NCI-H128 (cell line): ENCODE measurements around the gene LHX3.
"Not testable (repeated sequence)": the region's sequence is repeated elsewhere in the genome, so short reads cannot be mapped to it uniquely, and the experiment has no call there.

ENCODE experiments used
- DNase-seq: peaks from one replicate; lab custom pipeline; 2025; ENCODE audit not compliant: unreplicated experiment; lab: John Stamatoyannopoulos, UW

The LHX3 gene

DNA sequence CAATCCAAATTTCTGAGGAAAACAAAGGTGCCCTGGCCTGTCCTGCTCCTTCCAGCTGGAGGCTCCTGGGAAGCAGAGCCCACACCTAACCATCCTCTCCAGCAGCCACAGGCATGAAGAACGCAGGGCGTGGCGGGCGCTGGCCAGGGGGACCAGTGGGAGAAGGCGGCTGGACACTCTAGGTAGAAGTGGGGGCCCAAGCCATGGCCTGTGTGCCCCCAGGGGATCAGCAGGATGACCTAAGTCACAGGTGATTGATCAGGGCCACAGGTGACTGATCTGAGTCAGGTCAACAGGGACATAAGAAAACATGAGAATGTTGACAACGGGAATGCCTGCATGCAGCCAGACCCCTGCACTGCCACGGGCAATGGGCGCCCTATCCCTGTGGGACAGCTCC lies 37.3 kb upstream of the LHX3 start:
- no peak for DNase-seq

DNA sequence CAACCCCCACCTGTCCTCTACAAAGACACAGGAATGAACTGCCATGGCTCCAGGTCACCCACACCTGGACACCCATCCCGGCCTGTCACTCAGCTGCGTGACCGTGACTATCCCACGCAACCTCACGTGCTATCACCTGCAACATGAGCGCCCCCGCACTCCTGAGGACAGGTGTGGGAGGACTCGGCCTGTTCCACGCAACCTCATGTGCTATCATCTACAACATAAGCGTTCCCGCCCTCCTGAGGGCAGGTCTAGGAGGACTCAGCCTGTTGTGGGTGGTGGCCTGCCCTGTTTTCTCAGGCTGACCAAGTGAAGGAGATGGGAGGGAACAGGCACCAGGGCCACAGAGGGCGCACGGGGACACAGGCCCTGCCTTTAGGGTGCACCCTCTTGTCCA lies 36.6 kb upstream of the LHX3 start:
- DNase-seq, result no peak

DNA sequence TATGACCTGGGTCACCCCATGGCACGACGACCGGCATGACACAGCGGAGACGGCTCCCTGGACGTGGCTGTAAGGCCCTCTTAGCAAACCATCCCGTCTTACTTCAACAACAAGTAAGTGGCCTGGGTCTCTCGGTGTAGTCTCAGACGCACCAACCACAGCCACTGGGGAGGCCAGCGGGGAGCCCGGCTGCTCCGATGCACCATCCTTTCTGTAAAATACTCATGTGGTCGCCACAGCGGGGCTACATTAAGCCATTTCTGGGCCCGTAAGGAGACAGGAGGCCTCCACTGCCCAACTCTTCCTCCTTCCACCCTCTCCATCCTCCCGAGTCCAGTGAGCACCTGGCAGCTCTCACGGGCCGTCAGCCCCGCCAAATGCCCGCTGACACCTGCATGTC lies 36.0 kb upstream of the LHX3 start:
- DNase-seq, result no peak

DNA sequence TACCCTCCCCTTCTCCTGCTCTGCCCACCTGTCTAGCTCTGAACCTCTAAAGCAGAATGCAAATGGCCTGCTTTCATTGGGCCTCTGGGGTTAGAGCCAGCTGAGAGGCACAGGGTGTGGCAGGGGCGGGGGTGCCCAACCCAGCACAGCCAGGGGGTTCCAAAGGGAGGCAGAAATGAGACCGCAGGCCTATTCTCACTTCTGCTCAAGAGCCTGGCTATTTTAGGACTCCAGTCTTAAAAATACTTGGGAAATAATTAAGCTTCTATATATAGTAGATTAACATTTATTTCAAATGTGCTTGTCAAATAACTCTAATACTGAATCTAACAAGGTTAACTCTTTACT lies 35.0 kb upstream of the LHX3 start:
- DNase-seq, result peak; percentile 56

DNA sequence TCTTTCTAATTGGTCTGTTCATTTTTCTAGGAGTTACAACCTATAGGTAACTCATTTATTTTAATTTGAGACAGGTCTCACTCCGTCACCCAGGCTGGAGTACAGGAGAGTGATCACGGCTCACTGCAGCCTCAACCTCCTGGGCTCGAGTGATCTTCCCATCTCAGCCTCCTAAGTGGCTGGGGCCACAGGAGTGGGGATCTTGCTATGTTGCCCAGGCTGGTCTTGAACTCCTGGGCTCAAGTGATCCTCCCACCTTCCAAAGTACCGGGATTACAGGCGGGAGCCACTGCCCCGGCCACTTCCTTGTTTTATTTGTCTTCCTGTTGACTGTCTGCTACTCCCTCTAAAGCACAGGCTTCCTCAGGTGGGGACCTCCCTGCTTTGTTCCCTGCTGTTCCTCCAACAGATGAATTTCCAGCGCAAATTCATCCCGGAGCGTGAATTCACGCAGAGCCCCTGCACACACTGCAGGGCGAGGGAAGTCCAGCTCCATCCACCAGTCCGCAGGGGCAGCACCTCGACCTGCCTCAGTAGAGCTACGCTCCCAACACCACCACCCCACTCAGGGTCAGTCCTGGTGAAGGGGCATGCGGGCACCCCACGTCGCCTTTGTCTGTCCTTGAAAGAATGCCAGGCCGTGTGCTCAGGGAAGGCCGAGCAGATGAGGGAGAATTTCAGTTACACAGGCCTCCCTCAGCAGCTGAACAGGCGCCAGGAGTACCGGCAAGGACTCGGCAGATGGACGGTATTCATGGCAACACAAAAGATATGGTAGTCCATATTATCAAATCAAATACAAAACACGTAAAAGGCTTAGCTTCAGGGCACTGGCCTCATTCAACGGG lies 34.4 kb upstream of the LHX3 start:
- DNase-seq, result peak; percentile 56

DNA sequence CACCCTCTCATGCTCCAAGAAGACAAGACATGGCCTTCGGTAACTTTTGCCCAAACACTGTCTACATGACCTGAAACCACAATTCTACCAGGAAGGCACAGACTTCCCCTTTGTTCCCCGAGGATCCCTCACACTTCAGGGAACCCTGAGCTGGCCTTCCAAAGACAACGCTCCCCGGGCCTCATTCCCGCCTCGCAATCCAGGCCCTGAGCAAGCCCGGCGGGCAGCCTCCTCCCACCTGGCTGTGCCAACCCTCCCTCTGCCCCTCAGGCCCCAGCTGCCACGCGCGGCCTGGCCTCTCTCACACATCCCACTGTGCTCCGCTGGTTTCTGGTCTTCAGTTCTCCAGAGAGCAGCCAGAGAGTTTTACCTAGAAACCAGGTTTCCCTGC lies 33.4 kb upstream of the LHX3 start:
- no peak for DNase-seq

DNA sequence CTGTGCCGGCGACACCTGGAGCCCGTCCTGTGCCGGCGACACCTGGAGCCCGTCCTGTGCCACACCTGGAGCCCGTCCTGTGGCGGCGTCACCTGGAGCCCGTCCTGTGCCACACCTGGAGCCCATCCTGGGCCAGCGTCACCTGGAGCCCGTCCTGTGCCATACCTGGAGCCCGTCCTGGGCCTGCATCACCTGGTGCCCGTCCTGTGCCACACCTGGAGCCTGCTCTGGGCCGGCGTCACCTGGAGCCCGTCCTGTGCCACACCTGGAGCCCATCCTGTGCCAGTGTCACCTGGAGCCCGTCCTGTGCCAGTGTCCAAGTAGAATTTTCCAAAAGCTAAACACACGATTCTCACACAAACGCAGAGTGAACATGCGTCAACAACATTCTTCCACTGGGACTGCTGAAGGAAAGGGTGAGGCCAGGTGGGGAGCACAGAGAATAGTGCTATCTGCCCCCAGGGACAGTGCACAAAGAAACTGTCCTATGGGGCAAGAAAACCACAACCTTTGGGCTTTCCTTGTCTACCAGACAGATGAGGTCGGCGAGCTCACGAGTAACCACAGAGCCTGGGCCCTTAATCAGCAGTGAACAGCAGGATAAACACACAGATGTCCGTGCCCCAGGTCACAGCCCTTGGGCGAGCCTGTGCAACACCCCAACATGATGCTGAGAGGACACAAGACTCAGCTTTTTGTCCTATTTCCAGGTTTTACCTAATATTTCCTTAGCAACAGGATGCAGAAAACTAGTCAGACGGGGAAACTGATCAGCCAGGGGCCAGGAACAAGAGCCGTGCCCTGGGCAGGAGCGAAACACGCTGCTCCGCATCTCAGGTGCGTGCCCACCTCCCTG lies 32.8 kb upstream of the LHX3 start:
- DNase-seq, result no peak

DNA sequence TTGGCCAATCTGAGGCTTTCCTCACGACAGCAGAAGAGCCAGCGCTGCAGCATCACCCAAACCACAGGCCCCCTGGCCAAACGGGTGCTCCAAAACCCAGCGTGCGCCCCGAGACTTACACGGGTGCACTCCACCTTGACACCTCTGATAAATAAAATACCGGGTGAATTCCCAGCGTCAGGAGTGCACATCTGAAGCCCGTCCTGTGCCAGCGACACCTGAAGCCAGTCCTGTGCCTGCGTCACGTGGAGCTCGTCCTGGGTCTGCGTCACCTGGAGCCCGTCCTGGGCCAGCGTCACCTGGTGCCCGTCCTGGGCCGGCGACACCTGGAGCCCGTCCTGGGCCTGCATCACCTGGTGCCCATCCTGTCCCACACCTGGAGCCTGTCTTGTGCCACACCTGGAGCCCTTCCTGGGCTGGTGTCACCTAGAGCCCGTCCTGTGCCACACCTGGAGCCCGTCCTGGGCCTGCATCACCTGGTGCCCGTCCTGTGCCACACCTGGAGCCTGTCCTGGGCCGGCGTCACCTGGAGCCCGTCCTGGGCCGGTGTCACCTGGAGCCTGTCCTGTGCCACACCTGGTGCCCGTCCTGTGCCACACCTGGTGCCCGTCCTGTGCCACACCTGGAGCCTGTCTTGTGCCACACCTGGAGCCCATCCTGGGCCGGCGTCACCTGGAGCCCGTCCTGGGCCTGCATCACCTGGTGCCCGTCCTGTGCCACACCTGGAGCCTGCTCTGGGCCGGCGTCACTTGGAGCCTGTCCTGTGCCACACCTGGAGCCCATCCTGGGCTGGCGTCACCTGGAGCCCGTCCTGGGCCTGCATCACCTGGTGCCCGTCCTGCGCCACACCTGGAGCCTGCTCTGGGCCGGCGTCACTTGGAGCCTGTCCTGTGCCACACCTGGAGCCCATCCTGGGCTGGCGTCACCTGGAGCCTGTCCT lies 31.8 kb upstream of the LHX3 start:
- DNase-seq, result not testable (repeated sequence)

DNA sequence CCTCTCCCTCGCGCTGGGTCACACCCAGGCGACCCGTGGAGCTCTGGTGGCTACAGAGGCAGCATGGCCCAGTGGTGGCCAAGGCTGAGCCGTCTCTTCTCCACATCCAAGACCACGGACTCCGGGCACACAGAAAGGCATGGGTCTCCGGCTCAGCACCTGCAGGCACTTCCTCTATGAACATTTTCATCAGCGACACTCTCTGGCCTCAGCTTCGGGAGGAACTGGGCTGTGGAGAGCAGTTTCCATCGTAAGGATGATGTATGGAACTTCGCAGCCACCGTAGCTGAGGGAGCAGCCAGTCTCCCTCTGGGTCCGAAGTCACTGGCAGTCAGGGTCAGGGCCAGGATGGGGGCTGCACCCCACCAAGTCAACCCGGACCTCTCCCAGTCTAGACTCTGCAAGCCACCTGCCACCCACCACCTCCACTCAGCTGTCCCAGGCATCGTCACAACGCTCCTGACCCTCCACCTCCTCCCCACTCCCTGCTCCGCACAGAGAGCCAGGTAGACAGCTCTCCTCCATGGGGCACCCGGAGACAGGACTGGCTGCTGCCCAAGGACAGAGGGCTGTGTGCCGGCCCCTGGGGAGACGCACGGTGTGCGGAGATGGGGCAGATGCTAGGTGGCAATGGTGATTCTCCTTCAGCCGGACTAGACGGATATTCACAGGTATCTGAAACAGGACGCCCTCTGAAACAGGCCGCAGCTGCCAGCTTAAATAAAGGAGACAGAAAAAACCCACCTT lies 31.0 kb upstream of the LHX3 start:
- no peak for DNase-seq

DNA sequence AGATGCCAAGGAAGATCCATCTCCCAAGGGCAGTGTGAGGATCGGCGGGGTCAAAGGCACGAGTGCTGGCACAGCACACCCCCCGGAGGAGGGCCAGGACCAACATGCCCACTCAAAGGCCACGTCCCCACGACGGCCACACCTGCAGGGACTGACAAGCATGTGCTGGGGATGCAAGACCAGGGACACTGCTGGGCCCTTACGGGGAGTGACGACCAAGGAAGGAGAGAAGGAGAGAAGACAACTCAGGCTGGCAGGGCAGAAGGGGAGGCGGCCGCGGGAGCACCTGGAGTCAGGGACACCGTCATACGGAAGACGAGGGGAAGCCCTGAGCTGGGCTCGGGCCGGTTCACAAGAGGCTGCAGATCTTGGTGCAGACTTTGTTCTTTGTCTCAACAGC lies 30.2 kb upstream of the LHX3 start:
- no peak for DNase-seq

DNA sequence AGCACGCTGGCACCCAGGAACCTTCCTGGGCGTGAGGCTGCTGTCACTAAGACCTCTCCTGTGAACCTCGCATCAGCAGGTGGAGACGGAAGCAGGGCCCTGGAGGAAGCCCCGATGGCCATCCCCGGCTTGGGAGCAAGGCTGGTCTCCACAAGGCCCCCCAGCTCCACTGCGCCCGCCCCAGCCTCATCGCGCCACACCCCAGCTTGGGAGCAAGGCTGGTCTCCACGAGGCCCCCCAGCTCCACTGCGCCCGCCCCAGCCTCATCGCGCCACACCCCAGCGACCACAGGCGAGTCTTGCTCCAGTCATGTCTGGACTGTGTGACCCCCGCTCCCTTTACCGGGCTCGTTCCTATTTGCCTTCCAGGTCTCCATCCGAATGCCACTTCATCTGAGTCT lies 29.7 kb upstream of the LHX3 start:
- DNase-seq, result no peak

DNA sequence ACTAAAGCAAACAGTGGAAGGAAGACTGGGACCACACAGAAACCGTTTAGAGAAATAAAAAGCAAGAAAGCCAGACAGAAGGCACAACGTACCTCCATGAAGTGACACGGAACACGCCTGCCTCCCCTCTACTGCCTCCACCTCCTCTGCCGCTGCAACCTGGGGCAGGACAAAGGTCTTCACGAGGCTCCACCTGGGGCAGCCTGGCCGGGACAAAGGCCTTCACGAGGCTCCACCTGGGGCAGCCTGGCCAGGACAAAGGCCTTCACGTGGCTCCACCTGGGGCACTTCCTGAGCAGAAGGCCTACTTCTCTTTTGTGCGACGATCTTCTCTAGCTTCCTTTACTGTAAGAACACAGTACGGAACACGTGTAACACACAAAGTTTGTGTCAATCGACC lies 28.9 kb upstream of the LHX3 start:
- no peak for DNase-seq

DNA sequence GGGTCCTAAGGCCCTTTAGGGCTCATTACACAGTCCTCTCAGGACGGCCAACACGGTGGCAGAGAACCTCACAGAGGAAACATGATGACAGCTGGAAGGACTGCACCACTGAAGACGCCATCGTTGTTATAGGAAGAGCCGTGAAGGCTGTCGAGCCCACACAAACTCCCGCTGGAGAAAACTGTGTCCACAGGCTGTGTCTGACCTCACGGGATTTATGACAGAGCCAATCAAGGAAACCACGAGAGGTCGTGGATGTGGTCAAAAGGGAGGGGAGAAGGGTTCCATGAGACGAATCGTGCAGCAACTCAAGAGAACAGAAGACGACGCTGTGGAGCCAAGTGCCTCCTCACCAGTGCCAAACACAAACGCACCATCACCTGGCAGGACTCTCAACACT lies 28.5 kb upstream of the LHX3 start:
- DNase-seq, result no peak

DNA sequence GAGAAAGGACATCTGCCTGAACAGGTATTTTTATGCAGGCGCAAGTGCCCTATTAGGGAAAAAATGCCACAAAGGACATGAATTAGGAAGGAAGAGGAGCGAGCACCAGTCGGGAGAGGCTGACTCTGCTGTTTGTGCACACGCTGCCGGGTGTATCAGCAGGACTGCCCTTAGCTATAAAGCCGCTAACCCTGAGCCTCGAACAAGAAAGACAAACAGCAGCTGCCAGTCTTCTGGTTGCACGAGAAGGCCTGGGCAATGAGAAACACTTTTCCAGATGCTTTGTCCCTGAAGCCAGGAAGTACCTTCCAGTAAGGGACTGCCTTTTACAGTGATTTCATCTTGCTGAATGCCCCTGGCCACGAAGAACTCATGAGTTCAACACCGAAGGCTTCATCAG lies 28.0 kb upstream of the LHX3 start:
- no peak for DNase-seq

DNA sequence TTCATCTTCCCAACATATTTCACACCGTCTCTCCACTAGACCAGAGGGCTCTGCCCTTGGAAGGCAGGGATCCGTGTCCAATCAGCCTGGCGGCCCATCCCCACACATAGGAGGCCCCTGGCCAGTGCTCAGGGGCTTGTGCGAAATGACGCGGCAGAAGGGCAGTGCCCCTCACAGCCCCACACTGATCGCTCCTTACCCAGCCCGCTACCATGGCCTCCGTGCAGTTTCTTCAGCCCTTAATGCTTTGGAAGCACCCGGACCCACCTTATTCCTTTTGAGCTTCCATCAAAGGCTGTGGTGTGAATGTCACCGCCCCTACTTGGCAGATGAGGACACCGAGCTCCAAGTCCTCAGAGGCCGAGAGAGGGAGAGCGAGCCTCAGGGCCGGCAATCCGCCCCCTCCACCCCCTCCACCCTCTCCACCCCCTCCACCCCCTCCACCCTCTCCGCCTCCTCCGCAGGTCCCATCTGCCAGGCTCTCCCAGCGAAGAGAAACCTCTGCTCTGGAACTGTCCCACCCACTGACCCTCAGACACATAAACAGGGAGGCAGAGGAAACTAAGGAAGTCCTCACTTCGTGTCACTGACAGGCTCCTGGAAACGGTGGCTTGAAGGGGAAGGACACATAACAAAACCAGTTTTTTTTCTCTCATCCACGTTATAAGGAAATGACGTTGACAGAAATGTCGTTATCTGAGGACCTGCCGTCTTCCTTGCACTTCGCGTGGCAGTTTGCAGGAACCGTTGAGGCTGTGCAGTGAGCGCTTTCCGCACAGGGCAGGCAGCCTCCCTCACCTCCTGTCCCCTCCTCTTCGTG lies 26.8 kb upstream of the LHX3 start:
- no peak for DNase-seq

DNA sequence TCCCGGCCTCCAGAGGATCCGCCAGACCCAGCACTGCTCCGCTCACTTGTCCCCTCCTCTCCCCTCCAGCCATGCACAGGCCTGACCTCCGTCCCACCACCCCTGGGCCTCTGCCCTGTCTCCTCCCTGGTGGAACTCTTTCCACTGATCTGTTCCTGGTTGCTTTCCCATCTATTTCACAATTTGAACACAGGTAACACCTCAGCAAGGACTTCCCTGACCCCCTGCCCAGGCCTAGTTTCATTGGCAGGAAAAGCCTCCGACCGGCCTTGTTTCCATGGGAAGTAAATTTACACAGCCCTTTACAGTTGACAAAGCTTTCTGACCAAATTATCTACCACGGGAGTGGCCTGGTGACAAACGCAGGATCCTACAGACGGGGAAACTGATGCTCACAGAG lies 25.8 kb upstream of the LHX3 start:
- DNase-seq, result no peak

DNA sequence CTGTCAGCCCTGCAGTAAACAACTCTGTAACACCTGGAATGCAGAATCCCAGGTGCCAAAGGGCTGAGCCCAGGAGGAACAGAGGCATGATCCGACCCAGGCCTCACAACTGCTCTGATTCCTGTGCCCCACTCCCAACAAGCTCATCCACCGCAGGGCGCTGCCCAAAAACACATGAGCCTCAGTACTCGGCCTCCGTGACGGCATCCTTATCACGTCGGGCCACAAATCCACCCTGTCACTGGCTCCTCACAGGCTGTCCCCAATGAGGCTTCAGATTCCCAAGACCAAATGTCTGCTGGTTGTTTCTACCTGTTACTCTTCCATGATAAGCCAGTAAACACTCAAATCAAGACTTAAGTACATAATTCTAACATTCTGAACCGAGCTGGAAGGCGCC lies 25.4 kb upstream of the LHX3 start:
- DNase-seq, result no peak

DNA sequence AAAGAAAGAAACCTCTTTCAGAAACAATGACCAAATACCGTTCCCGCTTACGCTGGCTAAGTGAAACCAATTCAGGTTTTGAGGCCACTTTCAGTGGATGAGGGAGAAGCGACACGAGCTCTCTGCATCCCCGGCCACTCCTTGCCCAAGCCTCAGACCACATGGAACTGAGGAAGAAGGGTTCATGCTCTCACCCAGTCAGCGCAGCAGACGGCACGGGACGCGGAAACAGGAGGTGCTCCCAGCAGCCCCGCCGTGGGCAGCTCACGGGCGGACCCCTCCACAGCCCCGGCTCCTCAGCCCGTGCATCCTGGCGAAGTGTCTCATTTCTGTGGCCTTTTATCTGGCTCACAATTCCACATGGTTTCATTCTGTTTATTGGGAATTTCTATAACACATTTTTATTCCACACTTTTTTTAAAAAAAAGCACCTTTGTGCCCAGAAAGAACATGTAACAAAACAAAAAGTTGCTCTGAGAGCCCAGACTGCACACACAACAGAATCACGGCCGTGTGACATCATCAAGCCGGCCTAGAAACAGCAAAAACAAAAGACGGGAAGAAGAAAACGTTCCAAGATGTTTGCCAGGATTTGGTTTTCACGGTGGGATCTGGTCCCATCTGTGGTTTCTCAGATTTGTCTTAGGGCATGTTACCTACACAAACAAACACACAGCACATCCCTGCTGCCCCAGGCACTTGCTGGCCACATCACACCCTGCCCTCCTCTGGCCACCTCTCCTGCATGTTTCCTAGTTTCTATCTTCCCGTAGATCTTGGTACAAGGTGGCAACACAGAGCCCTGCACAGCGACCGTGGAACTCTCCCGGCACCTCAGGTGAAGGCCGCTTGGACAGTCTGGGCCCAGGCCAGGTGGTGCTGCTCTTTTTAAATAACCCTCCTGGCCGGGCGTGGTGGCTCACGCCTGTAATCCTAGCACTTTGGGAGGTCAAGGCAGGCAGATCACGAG lies 24.5 kb upstream of the LHX3 start:
- no peak for DNase-seq
